Osteocyte (in vitro differentiated cells): Measurements from ENCODE around the gene SMIM7. TPM values are rescaled to one million over a fixed set of nuclear protein-coding genes. Genes with fewer than 3 reads are reported as not detected.

Experiments used
- DNase-seq: peaks from one replicate; pipeline ENCODE4 v3.0.0; 2021; ENCODE audit warnings: mixed read lengths; ENCODE audit not compliant: unreplicated experiment; ENCODE audit errors: extremely low spot score
- H3K27ac Mint-ChIP-seq: one replicate; pipeline ENCODE4 v1.8.0; 2021; ENCODE audit warnings: mild to moderate bottlenecking, mixed read lengths; ENCODE audit not compliant: unreplicated experiment
- H3K27me3 Mint-ChIP-seq: one replicate; pipeline ENCODE4 v1.8.0; 2021; ENCODE audit warnings: mixed read lengths; ENCODE audit not compliant: unreplicated experiment
- H3K36me3 Mint-ChIP-seq: one replicate; pipeline ENCODE4 v1.8.0; 2021; ENCODE audit warnings: mixed read lengths; ENCODE audit not compliant: unreplicated experiment
- H3K4me1 Mint-ChIP-seq: one replicate; pipeline ENCODE4 v1.8.0; 2021; ENCODE audit warnings: mixed read lengths; ENCODE audit not compliant: unreplicated experiment
- H3K4me3 Mint-ChIP-seq: one replicate; pipeline ENCODE4 v1.8.0; 2021; ENCODE audit warnings: mild to moderate bottlenecking, moderate library complexity, mixed read lengths; ENCODE audit not compliant: unreplicated experiment
- H3K9me3 Mint-ChIP-seq: one replicate; pipeline ENCODE4 v1.8.0; 2021; ENCODE audit warnings: mixed read lengths; ENCODE audit not compliant: unreplicated experiment
- long read RNA-seq: library from polyadenylated mRNA; unstranded; transcript quantifications from one replicate; pipeline ENCODE4 v2.0.0, GENCODE V29; 2021
- total RNA-seq: library from RNA; stranded (reverse); gene quantifications from 2 replicates; pipeline ENCODE4 v1.2.1, GENCODE V29; 2021
- TF ChIP-seq, protein P1 (sequence below): fragments of 200-600 bp; sonication (generic); IDR thresholded peaks from 2 replicates; pipeline ENCODE4 v1.5.0; 2021; ENCODE audit warnings: antibody characterized with exemption, mild to moderate bottlenecking, moderate library complexity

SMIM7 gene
- 60.5 and 63.8 TPM in 2 replicates for total RNA-seq
- long read RNA-seq, transcript SMIM7-207 (6 exons, 1,126 nt) = minor isoform, 9 of 319 reads
- long read RNA-seq, transcript SMIM7-215 (6 exons, 975 nt) = minor isoform, 14 of 319 reads
- long read RNA-seq, transcript SMIM7-214 (4 exons, 1,075 nt) = minor isoform, 21 of 319 reads
- long read RNA-seq, transcript SMIM7-208 (5 exons, 2,776 nt) = major isoform, 248 of 319 reads
- long read RNA-seq, partial matches to known transcripts = 6 of 319 reads
- long read RNA-seq, other reads (novel, unspliced or antisense) = 16 of 319 reads

DNA sequence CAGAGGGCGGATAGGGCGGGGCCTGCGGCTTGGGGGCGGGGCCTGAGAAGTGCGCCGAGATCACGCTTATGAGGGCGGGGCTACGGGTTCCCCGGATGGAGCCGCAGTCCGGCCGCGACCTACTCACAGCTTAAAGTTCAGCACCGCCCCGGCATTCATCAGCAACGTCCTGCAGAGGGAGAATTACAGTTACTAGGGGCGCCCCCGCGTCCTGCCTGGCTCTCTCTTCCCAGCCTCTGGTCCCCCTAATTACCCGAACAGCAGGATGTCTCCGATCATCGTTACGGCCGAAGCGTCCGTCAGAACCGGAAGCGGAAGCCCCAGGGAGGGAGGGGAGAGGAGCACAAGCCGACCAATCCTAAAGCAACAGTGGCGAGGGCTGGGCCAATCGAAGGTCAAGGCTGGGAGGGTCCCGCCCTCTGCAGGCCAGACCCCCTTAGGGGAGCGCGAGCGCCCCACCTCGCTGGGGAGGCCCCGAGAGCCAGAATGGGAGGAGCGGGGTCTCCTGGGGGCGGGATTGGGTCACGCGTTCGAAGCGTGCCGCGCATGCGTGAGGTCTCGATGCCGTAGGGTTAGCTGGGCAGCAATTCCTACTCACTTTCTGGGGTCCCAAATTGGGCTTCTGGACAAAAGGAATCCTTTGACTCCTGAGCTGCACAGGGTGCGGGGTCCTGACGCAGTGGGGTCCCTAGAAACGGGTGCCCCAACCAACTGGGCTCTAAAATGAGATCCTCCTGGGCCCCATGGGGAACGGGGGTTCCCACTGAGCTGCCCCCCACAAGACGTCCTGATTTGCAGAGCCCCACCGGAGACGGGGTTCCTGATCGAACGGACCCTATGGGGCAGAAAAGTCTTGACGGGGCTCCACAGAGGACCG is at the start of gene SMIM7:
Gene SMIM7, minus strand, starts transcription at position 313 of the 877 bp plus-strand sequence. Its CDS starts 34 bp downstream, at position 279.
- peak within 1 kb of the TSS; percentile 99 for H3K27ac Mint-ChIP-seq
- TF ChIP-seq, protein P1, sequence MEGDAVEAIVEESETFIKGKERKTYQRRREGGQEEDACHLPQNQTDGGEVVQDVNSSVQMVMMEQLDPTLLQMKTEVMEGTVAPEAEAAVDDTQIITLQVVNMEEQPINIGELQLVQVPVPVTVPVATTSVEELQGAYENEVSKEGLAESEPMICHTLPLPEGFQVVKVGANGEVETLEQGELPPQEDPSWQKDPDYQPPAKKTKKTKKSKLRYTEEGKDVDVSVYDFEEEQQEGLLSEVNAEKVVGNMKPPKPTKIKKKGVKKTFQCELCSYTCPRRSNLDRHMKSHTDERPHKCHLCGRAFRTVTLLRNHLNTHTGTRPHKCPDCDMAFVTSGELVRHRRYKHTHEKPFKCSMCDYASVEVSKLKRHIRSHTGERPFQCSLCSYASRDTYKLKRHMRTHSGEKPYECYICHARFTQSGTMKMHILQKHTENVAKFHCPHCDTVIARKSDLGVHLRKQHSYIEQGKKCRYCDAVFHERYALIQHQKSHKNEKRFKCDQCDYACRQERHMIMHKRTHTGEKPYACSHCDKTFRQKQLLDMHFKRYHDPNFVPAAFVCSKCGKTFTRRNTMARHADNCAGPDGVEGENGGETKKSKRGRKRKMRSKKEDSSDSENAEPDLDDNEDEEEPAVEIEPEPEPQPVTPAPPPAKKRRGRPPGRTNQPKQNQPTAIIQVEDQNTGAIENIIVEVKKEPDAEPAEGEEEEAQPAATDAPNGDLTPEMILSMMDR = no peak
- H3K4me3 Mint-ChIP-seq = peak within 1 kb of the TSS; percentile 98
- H3K9me3 Mint-ChIP-seq = no peaks in the 10 kb centered on the region
- no peaks in the 10 kb centered on the region for H3K27me3 Mint-ChIP-seq
- peaks cover 19% of the 10 kb centered on the region for H3K36me3 Mint-ChIP-seq
- peaks cover 22% of the 10 kb centered on the region for H3K4me1 Mint-ChIP-seq
- DNase-seq = peak; percentile 99

DNA sequence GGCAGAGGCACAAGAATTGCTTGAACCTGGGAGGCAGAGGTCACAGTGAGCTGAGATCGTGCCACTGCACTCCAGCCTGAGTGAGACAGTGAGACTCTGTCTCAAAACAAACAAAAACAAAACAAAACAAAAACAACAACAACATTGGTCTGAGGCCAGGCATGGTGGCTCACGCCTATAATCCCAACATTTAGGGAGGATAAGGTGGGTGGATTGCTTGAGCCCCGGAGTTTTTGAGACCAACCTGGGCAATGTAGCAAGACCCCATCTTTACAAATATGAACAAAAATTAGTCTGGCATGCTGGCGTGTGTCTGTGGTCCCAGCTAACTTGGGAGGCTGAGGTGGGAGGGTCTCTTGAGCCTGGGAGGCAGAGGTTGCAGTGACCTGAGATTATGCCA is 43.7 kb upstream of the SMIM7 start:
- TF ChIP-seq, protein P1 = no peak
- peaks cover 7% of the 10 kb centered on the region for H3K27me3 Mint-ChIP-seq
- H3K4me3 Mint-ChIP-seq = no peak overlapping the region
- H3K27ac Mint-ChIP-seq = no peak overlapping the region
- DNase-seq = no peak
- peaks cover 4% of the 10 kb centered on the region for H3K4me1 Mint-ChIP-seq
- H3K9me3 Mint-ChIP-seq = no peaks in the 10 kb centered on the region
- H3K36me3 Mint-ChIP-seq = no peaks in the 10 kb centered on the region

DNA sequence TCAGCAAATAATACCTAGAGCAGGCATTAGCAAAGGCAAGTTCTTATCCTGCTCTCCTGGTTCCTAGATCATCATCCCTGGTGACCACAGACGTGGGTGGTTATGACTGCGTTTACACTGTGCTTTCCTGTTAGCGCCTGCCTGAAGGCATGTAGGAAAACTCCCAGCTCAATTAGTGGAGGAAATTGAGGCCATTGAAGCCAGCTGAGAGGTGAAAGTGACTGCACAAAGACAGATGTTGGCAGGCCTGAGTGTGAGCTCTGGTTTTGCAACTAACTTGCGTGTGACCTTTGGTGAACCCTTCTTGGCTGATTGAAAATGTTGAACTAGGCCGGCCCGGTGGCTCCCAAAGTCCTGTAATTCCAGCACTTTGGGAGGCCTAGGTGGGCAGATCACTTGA is 42.2 kb upstream of the SMIM7 start:
- Mint-ChIP-seq H3K4me1 (peaks cover 4% of the 10 kb centered on the region), H3K36me3 (no peaks in the 10 kb centered on the region), H3K27me3 (peaks cover 9% of the 10 kb centered on the region), H3K27ac (no peak overlapping the region), H3K4me3 (no peak overlapping the region), H3K9me3 (no peaks in the 10 kb centered on the region)
- no peak for DNase-seq
- TF ChIP-seq, protein P1 = no peak

DNA sequence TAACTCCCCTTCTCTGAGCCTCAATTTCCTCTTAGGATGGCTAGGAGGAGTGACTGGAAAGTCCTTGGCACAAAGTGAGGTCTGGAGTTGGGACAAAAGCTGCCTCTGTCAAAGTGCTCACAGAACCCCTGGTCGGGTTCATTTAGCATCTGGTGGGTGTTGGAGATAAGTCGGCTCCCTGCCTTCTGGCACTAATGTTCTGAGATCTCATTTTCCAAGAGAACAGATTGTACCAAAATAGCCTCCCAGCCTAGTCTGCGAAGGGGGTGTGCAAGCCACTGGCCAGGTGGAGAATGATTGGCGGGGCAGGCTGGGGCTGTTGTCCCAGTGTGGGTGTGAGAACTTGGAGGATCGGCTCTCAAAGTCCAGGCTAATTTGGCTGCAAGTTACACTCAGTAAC is 39.0 kb upstream of the SMIM7 start:
- H3K27me3 Mint-ChIP-seq = peaks cover 13% of the 10 kb centered on the region
- no peak overlapping the region for H3K27ac Mint-ChIP-seq
- no peak for DNase-seq
- TF ChIP-seq, protein P1 = no peak
- H3K36me3 Mint-ChIP-seq = no peaks in the 10 kb centered on the region
- peaks cover 4% of the 10 kb centered on the region for H3K4me1 Mint-ChIP-seq
- H3K4me3 Mint-ChIP-seq = no peak overlapping the region
- no peaks in the 10 kb centered on the region for H3K9me3 Mint-ChIP-seq

DNA sequence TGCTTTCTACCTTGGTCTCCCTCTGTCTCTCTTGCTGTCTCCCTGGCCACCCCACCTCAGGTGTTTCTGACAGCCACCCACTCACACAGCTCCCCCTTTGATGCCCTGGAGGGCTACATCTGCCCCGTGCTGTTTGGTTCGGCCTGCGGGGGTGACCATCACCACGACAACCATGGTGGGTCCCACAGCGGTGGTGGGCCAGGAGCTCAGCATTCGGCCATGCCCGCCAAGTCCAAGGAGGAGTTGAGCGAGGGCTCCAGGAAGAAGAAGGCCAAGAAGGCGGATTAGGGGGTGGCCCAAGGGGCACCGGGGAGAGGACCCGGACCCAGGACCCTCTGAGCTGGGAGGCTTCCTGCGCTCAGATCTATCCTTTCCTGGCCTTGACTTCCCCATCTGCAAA is 28.1 kb upstream of the SMIM7 start:
- H3K9me3 Mint-ChIP-seq = peaks cover 4% of the 10 kb centered on the region

More for the DNA sequence above, 28.1 kb upstream of the SMIM7 start:
- no peaks in the 10 kb centered on the region for H3K36me3 Mint-ChIP-seq
- TF ChIP-seq, protein P1 = no peak
- DNase-seq = no peak
- no peak overlapping the region for H3K27ac Mint-ChIP-seq
- peaks cover 10% of the 10 kb centered on the region for H3K4me1 Mint-ChIP-seq
- H3K4me3 Mint-ChIP-seq = no peak overlapping the region
- no peaks in the 10 kb centered on the region for H3K27me3 Mint-ChIP-seq
